ENCODE measurements around the gene ATF7.
"Not testable (repeated sequence)": the region's sequence is repeated elsewhere in the genome, so short reads cannot be mapped to it uniquely, and the experiment has no call there.

The ATF7 gene

DNA sequence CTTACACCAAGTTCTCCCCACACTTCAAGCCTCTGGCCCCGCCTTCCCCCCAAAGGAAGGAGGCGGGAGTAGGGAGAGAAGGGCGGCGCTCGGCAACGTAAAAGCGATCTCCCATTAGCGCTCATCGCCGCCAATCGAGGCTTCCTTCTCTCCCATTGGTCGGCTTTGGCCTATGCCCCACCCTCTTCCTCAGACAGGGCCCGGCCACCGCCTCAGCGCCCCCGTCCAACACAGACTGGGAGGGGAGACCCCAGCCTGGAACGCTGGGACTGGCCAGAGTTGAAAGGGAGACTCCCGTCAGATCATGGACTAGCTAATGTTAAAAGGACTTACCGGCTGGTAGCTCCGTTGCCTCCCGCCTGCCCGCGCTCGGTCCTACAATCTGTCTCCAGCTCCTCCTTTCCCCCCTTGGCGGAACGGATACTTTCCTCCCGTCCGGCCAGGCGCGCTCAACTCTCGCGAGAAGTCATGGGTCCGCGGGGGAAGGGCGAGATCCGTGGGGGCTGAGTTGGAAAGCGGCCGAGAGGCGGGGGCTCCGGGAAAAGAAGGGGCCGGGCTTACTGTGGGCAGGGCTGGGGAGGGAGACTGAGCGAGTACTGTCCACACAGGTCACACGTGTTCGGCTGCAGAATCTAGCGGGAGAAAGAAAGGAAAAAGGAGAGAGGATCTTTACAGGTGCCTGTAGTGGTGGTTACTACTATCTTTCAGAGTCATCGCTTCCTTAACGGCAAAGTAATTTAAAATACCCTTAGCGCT, at the start of gene ATF7:
ATF7 (minus strand) TSS at position 437 of the 756 bp plus-strand sequence. CDS start 25,382 bp downstream, outside the sequence.
- peak; percentile 98 for DNase-seq

DNA sequence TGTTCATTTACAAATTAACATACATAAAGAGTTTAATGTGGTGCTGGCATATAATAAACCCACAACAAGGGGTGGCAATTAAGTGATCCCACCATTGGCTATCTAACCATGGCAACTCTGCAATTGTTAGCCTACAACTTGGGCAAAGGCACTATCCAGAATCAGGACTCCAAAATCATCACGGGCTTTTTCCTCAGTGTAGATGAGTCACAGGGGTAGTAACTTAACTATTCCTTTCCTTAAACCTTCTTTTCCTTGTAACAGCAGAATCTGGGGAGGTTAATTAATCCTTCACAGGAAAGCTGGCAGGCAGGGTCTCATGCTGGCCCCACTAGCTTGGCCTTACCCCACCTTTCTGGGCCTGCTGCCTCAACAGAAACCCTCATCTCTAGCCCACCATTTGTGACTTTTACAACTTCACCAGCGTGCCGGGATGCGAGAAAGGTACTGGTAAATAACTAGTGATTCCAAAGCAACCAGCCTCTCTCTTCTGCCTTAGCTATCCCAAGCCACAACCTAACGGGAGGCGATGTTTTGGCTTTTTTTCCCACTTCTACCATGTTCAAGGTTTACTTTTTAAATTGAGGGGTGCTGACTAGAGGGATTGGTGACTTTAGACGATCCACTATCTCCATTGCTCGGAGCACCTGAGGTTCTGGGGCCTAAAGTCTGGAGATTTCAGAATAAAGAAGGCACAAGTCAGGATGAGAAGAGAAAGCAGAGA, 49.0 kb upstream of the ATF7 start:
- DNase-seq, result no peak

DNA sequence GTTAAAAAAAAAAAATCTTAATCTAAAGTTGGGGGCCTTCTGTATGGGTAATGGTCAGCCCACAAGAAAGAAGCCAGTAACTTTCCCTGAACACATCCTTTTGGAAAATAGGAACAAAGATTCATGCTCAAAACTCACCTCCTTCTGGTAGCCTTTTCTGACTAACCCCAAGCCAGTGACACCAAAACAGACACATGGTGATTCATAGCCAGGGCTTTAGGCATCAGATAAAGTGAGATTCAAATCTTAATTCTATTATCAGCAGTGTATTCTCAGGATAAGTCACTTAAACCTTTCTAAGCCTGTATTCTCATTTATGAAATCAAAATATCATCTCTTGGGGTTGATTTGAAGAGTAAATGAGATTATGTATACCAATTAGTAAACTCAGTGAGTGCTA, 44.8 kb upstream of the ATF7 start:
- no peak for DNase-seq

DNA sequence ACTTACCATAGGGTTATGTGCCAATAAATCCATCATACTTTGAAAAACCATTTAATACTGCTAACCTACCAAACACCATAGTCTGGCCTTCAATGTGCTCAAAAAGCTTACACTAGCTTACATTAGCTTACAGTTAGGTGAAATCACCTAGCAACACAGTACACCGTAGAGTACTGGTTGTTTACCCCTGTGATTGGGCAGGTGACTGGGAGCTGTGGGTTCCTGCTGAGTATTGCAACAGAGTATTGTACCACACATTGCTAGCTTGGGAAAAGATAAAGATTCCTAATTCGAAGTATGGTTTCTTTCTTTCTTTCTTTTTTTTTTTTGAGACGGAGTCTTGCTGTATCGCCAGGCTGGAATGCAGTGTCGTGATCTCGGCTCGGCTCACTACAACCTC, 44.1 kb upstream of the ATF7 start:
- no peak for DNase-seq

DNA sequence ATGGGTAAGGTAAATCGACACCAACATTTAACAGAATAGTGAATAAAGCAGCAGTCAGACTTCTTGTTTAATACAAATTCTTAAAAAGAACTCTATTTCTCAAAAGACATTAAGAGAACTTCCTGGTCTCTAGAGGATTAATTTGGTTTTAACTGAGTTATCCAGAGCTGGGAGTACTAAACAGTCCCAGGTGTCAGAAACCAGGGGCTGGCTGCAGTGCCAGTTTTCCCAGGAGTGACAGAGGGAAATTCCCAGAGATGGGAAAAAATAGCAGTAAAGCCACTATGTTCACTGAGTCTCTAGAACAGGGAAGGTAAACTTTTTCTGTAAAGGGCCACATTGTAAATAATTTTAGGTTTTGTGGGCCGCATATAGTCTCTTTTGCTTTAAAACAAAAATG, 40.9 kb upstream of the ATF7 start:
- DNase-seq, result no peak

DNA sequence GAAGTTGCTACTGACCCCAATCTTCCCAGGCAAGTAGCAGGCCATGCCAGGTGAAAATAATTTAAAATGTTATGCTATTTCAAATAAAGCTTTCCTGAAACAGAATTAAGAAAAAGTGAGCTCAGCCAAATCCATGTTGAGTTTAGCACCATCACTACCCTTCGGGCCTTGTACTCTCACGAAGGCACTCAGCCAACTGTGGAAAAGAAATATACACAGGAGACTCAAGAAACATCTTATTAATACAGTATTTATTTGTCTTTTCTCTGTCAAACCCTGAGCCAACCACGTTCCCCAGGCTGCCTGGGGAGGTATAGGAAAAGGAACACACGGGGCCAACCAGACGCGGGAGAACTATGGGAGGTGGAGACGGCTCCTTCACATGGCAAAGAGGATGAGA, 38.8 kb upstream of the ATF7 start:
- DNase-seq, result no peak

DNA sequence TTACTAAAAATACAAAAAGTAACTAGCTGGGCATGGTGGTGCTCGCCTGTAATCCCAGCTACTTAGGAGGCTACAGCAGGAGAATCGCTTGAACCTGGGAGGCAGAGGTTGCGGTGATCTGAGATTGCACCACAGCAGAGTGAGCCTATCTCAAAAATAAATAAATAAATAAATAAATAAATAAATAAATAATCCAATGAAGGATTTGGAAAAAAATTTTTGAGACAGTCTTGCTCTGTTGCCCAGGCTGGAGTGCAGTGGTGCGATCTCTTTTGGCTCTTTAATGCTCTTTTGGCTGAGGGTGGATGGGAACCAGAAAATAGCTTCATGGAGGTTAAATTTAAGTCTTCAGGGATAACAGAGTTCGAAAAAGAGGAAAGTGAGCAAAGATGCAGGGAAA, 38.0 kb upstream of the ATF7 start:
- DNase-seq, result no peak

DNA sequence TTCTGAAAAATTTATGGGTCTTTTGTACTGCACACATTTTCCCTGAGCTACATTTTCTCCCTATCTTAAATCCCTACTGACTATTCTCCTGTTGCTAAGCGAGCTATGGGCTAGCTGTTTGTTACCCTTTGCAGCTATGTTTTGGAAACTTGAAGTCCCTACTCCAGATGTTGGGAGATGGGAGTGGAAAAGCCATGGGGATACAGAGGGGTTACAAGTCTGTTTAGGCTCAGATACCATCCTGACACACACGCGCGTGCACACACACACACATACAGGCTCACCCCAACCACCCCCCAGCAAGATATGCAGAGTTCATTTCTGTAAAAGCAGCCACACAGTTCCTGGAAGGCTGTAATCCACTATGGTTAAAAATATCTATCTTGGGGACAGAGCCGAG, 33.9 kb upstream of the ATF7 start:
- no peak for DNase-seq

DNA sequence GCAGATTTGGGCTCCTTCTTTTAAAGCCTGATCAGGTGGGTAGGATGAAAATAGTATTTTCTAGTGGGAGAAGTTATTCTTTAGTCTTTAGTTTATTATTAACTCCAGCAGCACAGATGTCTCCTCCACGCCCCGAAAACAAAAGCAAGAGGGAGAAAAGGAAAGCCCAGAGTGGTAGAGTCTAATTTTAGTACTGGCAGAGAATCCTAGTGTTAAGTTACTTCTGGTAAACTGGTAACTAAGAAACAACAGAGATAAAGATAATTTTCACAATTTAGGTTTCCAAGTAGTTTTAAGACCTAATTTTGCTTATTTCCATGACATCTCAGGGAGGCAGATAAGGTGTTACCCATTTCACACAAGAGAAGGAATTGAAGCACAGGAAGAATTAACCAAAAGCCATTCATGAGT, 33.4 kb upstream of the ATF7 start:
- DNase-seq, result no peak

DNA sequence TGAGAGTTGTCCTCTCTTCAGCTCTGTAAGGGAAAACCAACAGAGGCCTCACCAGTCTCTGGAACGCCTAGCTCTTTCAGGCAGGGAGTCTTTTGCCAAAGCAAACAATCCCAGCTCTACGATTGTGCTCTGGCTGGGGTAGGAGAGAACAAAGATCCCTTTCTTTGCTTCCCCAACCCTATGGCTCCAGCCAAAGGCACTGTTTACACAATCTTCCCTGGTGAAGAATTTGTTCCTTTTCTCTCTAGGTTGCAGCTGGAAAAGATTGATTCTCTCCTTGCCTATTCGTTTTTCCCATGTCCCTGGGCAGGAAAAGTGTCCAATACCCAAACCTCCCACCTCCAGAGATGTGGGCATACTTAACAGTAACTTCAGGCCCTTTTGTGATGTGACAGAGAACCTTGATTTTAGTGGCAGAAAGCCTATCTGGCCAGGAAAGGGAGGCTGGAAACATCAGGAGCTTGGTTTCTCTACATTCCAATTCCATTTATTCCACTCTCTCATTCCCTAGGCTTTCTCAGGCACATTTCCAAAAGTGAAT, 32.9 kb upstream of the ATF7 start:
- no peak for DNase-seq

DNA sequence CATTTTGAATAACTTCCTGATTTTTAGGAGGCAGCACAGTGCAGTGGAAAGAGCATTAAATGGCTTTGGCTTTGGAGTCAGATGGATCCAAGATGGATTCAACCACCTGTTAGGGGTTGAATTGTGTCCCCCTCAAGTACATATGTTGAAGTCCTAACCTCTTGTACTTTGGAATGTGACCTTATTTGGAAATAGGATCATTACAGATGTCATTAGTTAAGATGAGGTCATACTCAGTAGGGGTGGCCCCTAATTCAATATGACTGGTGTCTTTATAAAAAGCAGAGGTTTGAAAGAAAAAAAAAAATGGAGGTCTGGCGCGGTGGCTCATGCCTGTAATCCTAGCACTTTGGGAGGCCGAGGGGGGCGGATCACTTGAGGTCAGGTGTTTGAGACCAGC, 30.9 kb upstream of the ATF7 start:
- no peak for DNase-seq

DNA sequence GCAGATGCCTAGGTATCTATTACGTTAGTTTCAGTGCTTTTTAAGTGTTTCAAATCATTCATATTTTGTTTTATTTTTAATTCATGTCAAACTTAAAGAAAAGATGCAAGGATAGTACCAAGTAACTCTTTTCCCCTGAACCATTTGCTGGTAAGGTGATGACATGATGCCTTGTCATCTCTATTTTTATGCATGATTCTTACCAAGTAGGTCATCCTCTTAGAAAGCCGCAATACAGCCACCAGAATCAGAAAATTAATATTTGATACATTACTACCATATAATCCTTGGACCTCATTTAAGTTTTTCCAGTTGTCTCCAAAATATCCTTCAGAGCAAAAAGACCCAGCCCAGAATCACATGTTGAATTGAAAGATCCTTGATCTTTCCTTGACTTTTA, 27.4 kb upstream of the ATF7 start:
- no peak for DNase-seq

DNA sequence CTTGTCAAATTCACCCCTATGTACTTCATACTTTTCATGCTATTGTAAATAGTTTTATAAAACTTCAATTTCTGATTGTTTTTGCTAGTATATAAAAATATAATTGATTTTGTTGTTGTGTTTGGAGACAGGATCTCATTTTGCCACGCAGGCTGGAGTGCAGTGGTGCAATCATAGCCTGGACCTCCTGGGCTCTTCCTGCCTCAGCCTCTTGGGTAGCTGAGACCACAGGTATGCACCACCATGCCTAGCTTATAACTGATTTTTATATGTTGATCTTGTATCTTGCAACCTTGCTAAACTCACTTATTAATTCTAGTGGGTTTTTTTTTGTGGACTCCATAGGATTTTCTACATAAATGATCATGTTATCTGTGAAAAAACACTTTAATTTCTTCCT, 26.2 kb upstream of the ATF7 start:
- no peak for DNase-seq

DNA sequence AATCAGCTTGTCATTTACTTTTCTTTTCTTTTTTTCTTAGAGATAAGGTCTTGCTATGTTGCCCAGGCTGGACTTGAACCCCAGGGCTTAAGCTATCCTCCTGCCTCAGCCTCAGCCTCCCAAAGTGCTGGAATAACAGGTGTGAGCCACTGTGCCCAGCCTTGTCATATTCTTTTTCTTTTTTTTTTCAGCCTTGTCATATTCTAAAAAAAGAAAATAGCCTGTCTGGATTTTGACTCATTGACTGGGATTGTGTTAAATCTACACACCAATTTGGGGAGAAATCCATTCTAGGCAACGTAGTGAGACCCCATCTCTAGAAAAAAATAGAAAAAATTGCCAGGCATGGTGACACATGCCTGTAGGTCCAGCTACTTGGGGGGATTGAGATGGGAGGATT, 25.6 kb upstream of the ATF7 start:
- DNase-seq, result no peak

DNA sequence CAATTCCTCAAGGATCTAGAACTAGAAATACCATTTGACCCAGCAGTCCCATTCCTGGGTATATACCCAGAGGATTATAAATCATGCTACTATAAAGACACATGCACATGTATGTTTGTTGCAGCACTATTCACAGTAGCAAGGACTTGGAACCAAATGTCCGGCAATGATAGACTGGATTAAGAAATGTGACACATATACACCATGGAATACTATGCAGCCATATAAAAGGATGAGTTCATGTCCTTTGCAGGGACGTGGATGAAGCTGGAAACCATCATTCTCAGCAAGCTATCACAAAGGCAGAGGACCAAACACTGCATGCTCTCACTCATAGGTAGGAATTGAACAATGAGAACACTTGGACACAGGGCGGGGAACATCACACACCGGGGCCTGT, 20.1 kb upstream of the ATF7 start:
- not testable (repeated sequence) for DNase-seq

DNA sequence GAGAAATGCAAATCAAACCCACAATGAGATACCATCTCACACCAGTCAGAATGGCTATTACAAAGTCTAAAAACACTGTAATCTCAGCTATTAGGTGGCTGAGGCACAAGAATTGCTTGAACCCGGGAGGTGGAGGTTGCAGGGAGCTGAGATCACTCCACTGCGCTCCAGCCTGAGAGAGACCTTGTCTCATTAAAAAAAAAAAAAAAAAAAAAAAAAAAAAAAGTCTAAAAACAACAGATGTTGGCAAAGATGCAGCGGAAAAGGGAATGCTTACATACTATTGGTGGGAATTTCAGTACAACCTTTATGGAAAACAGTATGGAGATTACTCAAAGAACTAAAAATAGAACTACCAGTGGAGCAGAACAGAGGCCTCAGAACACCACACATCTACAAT, 19.0 kb upstream of the ATF7 start:
- DNase-seq, result no peak

DNA sequence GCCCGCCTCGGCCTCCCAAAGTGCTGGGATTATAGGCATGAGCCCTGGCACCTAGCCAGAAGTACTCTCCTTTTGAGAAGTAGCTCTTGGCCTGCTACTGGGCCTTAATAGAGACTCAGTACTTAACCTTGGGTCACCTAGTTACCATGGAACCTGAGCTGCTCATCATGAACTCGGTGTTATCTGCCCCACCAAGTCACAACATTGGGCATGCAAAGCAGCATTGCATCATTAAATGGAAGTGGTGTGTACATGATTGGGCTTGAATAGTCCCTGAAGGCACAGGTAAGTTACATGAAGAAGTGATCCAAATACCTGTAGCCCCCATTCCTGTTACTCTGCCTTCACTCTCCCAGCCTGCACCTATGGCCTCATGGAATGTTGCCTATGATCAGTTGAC, 18.0 kb upstream of the ATF7 start:
- no peak for DNase-seq

DNA sequence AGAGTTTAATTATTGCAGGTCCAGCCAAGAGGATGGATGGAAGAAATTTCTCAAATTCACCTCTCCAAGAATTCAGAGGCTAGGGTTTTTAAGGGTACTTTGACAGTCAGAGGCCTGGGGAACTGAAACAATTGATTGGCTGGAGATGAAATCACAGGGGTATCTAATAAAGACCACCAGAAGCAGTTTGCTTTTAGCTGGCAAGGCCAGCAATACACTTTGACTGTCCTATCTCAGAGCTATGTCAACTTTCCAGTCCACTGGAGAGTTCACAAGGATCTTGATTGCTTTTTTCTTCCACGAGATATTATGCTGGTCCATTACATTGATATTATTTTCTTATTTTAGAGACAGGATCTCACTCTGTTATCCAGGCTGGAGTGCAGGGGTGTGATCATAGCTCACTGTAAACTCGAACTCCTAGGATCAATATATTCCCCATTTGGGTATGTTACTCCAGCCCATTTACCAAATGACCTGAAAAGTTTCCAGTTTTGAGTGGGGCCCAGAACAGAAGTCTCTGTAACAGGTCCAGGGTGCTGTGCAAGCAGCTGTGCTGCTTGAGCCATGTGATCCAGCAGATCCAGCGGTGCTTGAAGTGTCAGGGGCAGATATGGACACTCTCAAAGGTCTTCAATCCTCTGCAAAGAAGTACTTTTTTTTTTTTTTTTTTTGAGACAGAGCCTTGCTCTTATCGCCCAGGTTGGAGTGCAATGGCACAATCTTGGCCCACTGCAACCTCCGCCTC, 17.2 kb upstream of the ATF7 start:
- no peak for DNase-seq

DNA sequence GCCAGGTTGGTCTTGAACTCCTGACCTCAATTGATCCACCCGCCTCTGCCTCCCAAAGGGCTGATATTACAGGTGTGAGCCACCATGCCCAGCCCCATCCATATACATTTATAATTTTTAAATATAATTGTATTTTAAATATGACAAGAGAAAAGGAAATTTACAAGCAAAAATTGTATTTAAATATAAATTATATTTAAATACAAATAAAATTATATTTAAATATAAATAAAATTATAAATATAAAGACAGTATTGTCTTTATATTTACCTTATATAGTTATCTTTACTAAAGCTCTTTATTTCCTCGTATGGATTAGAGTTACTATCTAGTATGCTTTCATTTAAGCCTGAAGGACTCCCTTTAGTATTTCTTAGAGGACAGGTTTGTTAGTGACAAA, 11.9 kb upstream of the ATF7 start:
- no peak for DNase-seq

DNA sequence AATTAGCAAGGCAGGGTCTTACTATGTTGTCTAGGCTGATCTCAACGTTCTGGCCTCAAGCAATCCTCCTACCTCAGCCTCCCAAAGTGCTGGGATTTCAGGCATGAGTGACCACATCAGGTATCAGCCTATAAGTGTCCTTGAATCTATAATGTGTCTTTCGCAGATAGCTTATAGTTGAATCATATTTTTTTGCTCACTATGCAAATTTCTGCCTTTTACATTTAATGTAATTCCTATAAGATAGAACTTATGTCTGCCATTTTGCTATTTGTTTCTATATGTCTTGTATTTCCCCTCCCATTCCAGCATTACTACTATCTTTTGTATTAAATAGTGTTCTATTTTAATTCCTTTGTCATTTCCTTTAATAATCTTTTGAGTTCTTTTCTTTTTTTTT, 10.5 kb upstream of the ATF7 start:
- no peak for DNase-seq

DNA sequence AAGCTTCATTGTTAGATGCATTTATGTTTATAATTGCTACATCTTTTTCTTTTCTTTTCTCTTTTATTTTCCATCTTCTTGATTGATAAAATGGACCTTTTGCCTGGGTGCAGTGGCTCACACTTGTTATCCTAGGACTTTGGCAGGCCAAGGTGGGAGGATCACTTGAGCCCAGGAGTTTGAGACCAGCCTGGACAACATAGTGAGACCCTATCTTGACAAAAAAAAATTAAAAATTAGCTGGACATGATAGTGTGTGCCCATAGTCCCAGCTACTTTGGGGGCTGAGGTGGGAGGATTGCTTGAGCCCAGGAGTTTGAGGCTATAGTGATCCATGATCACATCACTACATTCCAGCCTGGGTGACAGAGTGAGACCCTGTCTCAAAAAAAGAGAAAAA, 9.5 kb upstream of the ATF7 start:
- DNase-seq, result not testable (repeated sequence)

DNA sequence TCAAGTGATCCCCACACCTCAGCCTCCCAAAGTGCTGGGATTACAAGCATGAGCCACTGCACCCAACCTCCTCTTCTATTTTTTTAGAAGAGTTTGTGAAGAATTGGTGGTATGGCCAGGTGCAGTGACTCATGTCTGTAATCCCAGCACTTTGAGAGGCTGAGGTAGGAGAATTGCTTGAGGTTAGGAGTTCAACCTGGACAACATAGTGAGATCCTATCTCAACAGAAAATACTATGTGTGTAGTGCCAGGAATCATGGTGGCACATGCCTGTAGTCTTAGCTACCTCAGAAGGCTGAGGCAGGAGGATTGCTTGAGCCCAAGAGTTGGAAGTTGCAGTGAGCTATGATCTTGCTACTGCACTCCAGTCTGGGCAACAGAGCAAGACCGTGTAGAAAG, 5.5 kb upstream of the ATF7 start:
- DNase-seq, result no peak

DNA sequence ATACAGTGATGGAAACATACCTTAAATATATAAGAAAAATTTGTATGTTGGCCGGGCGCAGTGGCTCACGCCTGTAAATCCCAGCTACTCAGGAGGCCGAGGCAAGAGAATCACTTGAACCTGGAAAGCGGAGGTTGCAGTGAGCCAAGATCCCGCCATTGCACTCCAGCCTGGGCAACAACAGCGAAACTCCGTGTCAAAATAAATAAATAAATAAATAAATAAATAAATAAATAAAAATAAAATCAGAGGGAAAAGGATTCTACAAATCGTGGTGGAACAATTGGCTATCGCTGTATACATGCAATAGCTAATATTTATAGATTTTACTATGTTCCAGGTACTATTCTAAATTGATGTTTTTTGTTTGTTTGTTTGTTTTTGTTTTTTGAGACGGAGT, 1.7 kb upstream of the ATF7 start:
- DNase-seq, result no peak

DNA sequence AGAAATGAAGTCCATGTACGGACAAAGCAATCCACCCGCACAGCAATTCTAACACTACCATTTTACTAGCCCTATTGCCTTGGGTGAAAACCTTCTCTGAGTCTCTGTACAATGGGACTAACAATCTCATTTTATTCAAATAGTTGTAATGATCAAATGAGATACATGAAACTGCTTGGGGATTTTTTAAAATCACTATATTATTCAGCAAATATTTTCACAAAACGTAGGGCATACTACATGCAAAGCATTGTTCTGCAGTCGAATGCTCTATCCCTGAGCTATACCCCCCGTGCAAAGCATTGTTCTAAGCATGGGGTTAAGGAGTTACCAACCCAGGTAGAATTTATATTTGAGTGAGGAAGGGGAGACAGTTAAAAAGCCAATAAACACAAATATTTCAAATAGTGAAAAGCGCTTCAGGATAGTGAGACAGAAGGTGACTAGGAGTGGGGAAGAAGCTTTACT, 554 bp upstream of the ATF7 start:
- no peak for DNase-seq

Data from CD4-positive, alpha-beta T cell treated with Interleukin-12 subunit alpha and Interleukin-12 subunit beta, for 1 hour (primary cell).